Measurements from ENCODE around the gene SLC35E2B. TPM values are rescaled to one million over a fixed set of nuclear protein-coding genes. Genes with fewer than 3 reads are reported as not detected.
"Not testable (repeated sequence)": the region's sequence is repeated elsewhere in the genome, so short reads cannot be mapped to it uniquely, and the experiment has no call there.

SLC35E2B gene
- total RNA-seq (10 to 100 TPM; 29.7 to 29.9 TPM), polyA plus RNA-seq (47.5 TPM)

DNA sequence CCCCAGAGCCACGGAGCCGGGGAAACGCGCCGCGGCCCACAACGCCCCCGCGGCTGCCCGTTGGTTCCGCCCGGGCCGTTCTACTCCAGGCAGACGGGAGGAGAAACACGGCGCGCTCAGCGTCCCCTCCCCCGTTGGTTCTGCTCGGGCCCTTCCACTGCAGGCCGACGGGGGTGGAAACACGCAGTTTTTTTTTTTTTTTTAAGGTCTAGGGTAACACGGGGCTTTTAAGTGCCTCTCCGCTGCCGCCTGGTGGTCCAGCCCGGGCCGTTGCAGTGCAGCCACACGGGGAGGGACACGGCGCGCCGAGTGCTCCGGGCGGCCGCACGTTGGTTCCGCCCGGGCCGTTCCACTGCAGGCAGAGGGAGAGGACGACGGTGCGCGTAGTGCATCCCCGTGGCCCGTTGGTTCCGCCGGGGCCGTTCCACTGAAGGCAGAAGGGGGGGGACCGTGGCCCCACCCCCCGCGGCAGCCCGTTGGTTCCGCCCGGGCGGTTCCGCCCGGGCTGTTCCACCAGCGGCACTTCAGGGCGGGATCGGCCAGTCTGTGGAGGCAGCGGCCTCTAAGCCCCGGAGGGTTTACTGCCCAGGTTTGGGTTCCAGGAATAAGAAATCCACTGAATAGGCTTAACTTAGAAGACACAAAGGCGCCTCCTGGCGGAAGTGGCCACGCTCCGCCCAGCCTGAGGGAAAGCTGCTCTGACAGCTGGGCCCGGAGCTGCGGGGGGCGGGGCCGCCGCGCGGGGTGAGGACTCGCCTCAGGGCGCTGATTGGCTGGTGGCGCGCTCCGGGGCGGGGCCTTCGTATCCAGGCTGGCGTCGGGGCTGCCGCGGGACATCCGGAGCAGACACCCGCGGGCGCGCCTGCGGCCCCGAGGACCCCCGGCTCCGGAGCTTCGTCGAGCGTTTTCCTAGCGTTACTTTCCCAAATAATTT is at the start of gene SLC35E2B:
Gene SLC35E2B, minus strand, starts transcription at position 82 of the 934 bp plus-strand sequence. CDS start 16,096 bp downstream, outside the sequence.
- H3K27me3 Mint-ChIP-seq; H3K36me3 ChIP-seq (ENCODE audit: insufficient read depth, low read length); H3K4me1 ChIP-seq (ENCODE audit: insufficient read depth, low read length); H3K9me3 Mint-ChIP-seq; CTCF ChIA-PET; H3K9me3 ChIP-seq (ENCODE audit: low read length); H3K27me3 ChIP-seq (ENCODE audit: insufficient read depth, low read length, poor library complexity, severe bottlenecking): not testable (repeated sequence)
- peak; percentile 83 to 98 (median 96) for DNase-seq
- Mint-ChIP-seq H3K4me1 (peaks cover 11 to 14% (median 14%) of the 10 kb centered on the region in 3 donors), H3K27ac (peak within 1 kb of the TSS; percentile 80 to 97 (median 88)), H3K36me3 (peaks cover 0 to 11% (median 0%) of the 10 kb centered on the region in 3 donors), H3K4me3 (peak within 1 kb of the TSS; percentile 73 to 92 (median 79))
- peak within 1 kb of the TSS; percentile 34 for H3K4me3 ChIP-seq (ENCODE audit: low read length)
- peak within 1 kb of the TSS; percentile 74 for H3K27ac ChIP-seq (ENCODE audit: low read depth, low read length)
- POLR2A ChIA-PET, result interaction anchor here (0.6 kb wide), 2 partner anchors 54 to 84 kb away, joined by 4 read pairs; no protein-coding TSS in a partner anchor

- POLR2A ChIA-PET; H3K4me3 ChIP-seq (ENCODE audit: low read length); CTCF ChIA-PET; H3K4me3 Mint-ChIP-seq; H3K27ac Mint-ChIP-seq; H3K27ac ChIP-seq (ENCODE audit: low read depth, low read length); H3K9me3 ChIP-seq (ENCODE audit: low read length); H3K9me3 Mint-ChIP-seq; H3K36me3 ChIP-seq (ENCODE audit: insufficient read depth, low read length); DNase-seq; H3K27me3 Mint-ChIP-seq; H3K4me1 ChIP-seq (ENCODE audit: insufficient read depth, low read length); H3K27me3 ChIP-seq (ENCODE audit: insufficient read depth, low read length, poor library complexity, severe bottlenecking): not testable (repeated sequence)
- Mint-ChIP-seq H3K4me1 (peaks cover 4 to 11% (median 8%) of the 10 kb centered on the region in 3 donors), H3K36me3 (peaks cover 0 to 20% (median 1%) of the 10 kb centered on the region in 3 donors)
Measured at GRCh38 chr1:1741013-1741412, 48.4 kb upstream of the SLC35E2B start.

DNA sequence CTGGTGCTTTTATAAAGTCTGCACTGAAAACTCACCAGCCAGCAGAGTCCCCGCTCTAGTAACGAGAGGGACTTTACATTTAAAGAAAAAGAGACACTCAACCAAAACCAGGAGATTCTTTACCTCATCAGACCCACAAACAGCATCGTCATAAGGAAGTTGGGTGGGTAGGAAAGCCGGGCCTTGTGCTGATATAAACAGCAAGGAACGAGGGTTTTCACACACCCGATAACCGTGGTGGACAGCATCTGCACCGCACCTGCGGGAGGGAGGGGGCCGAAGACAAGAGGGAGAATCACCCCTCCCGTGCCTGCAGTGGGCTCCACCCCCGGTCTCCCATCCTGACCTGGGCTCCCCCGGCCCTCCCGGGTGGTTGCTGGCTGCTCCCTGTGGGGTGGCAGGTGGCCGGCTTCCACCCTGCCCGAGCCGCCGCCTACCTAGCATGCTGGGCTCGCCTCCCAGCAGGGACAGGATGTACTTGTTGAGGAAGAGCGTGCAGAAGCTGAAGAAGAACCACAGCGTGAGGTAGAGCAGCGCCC is 46.3 kb upstream of the SLC35E2B start:
- peak in 2 of 5 donors; percentile 14 to 15 for DNase-seq
- POLR2A ChIA-PET; H3K27ac Mint-ChIP-seq; H3K27me3 ChIP-seq (ENCODE audit: insufficient read depth, low read length, poor library complexity, severe bottlenecking); H3K4me3 ChIP-seq (ENCODE audit: low read length); CTCF ChIA-PET; H3K4me3 Mint-ChIP-seq; H3K9me3 Mint-ChIP-seq; H3K9me3 ChIP-seq (ENCODE audit: low read length); H3K27ac ChIP-seq (ENCODE audit: low read depth, low read length); H3K27me3 Mint-ChIP-seq; H3K4me1 ChIP-seq (ENCODE audit: insufficient read depth, low read length); H3K36me3 ChIP-seq (ENCODE audit: insufficient read depth, low read length): not testable (repeated sequence)
- peaks cover under 1 to 29% (median 5%) of the 10 kb centered on the region in 3 donors for H3K36me3 Mint-ChIP-seq
- peaks cover 4 to 12% (median 9%) of the 10 kb centered on the region in 3 donors for H3K4me1 Mint-ChIP-seq

GRCh38 chr1:1737675-1738590 is 45.3 kb upstream of the SLC35E2B start:
- H3K27ac ChIP-seq (ENCODE audit: low read depth, low read length); H3K9me3 Mint-ChIP-seq; H3K27me3 Mint-ChIP-seq; H3K4me1 ChIP-seq (ENCODE audit: insufficient read depth, low read length); H3K4me3 ChIP-seq (ENCODE audit: low read length); H3K36me3 ChIP-seq (ENCODE audit: insufficient read depth, low read length); CTCF ChIA-PET; DNase-seq; H3K4me3 Mint-ChIP-seq; H3K4me1 Mint-ChIP-seq; H3K27me3 ChIP-seq (ENCODE audit: insufficient read depth, low read length, poor library complexity, severe bottlenecking); POLR2A ChIA-PET; H3K9me3 ChIP-seq (ENCODE audit: low read length): not testable (repeated sequence)
- H3K36me3 Mint-ChIP-seq, result peaks cover 3 to 29% (median 6%) of the 10 kb centered on the region in 3 donors
- H3K27ac Mint-ChIP-seq, result peak overlapping the region in 1 of 8 donors; percentile 63

GRCh38 chr1:1732381-1732780 is 39.8 kb upstream of the SLC35E2B start:
- H3K27me3 ChIP-seq (ENCODE audit: insufficient read depth, low read length, poor library complexity, severe bottlenecking), result no peaks in the 10 kb centered on the region
- H3K4me1 ChIP-seq (ENCODE audit: insufficient read depth, low read length), result peaks cover 8% of the 10 kb centered on the region
- H3K27ac ChIP-seq (ENCODE audit: low read depth, low read length), result no peak overlapping the region
- no peak for DNase-seq
- no peaks in the 10 kb centered on the region for H3K9me3 ChIP-seq (ENCODE audit: low read length)
- H3K4me3 Mint-ChIP-seq, result no peak overlapping the region
- ChIA-PET POLR2A (no interaction called here), CTCF (no interaction called here)
- H3K9me3 Mint-ChIP-seq, result no peaks in the 10 kb centered on the region
- H3K27me3 Mint-ChIP-seq, result no peaks in the 10 kb centered on the region
- H3K36me3 ChIP-seq (ENCODE audit: insufficient read depth, low read length), result peaks cover 6% of the 10 kb centered on the region
- H3K4me3 ChIP-seq (ENCODE audit: low read length), result no peak overlapping the region
- H3K36me3 Mint-ChIP-seq, result peaks cover 10 to 41% (median 14%) of the 10 kb centered on the region in 3 donors
- H3K27ac Mint-ChIP-seq, result peak overlapping the region in 2 of 8 donors; percentile 47 to 54
- peaks cover 15 to 16% (median 16%) of the 10 kb centered on the region in 3 donors for H3K4me1 Mint-ChIP-seq

DNA sequence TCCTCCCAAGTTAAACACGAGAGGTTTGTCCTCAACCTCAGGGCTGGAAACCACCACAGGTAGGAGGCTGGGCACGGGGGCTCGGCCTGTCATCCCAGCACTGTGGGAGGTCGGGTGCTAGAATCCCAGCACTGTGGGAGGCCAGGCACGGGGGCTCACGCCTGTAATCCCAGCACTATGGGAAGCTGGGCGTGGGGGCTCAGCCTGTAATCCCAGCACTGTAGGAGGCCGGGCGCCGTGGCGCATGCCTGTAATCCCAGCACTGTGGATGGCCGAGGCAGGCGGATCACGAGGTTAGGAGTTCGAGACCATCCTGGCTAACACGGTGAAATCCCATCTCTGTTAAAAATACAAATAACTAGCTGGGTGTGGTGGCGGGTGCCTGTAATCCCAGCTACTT is 38.3 kb upstream of the SLC35E2B start:
- Mint-ChIP-seq H3K27me3 (no peaks in the 10 kb centered on the region), H3K9me3 (no peaks in the 10 kb centered on the region), H3K36me3 (peaks cover 10 to 37% (median 14%) of the 10 kb centered on the region in 3 donors), H3K4me3 (no peak overlapping the region), H3K4me1 (peaks cover 16 to 19% (median 18%) of the 10 kb centered on the region in 3 donors), H3K27ac (peak overlapping the region in 2 of 8 donors; percentile 66 to 69)
- no peak overlapping the region for H3K27ac ChIP-seq (ENCODE audit: low read depth, low read length)
- peaks cover 6% of the 10 kb centered on the region for H3K36me3 ChIP-seq (ENCODE audit: insufficient read depth, low read length)
- no peaks in the 10 kb centered on the region for H3K9me3 ChIP-seq (ENCODE audit: low read length)
- peaks cover 8% of the 10 kb centered on the region for H3K4me1 ChIP-seq (ENCODE audit: insufficient read depth, low read length)
- H3K27me3 ChIP-seq (ENCODE audit: insufficient read depth, low read length, poor library complexity, severe bottlenecking), result no peaks in the 10 kb centered on the region
- ChIA-PET POLR2A (no interaction called here), CTCF (no interaction called here)
- no peak overlapping the region for H3K4me3 ChIP-seq (ENCODE audit: low read length)
- no peak for DNase-seq

GRCh38 chr1:1730230-1730629 is 37.6 kb upstream of the SLC35E2B start:
- DNase-seq; POLR2A ChIA-PET; H3K9me3 Mint-ChIP-seq; H3K9me3 ChIP-seq (ENCODE audit: low read length); CTCF ChIA-PET; H3K36me3 ChIP-seq (ENCODE audit: insufficient read depth, low read length); H3K27me3 ChIP-seq (ENCODE audit: insufficient read depth, low read length, poor library complexity, severe bottlenecking); H3K4me1 ChIP-seq (ENCODE audit: insufficient read depth, low read length); H3K27me3 Mint-ChIP-seq; H3K4me3 ChIP-seq (ENCODE audit: low read length); H3K27ac ChIP-seq (ENCODE audit: low read depth, low read length); H3K4me3 Mint-ChIP-seq: not testable (repeated sequence)
- peaks cover 10 to 34% (median 12%) of the 10 kb centered on the region in 3 donors for H3K36me3 Mint-ChIP-seq
- peak overlapping the region in 1 of 8 donors; percentile 70 for H3K27ac Mint-ChIP-seq
- H3K4me1 Mint-ChIP-seq, result peaks cover 16 to 19% (median 18%) of the 10 kb centered on the region in 3 donors

Measured in CD8-positive, alpha-beta memory T cell (primary cell).